ACHN (cell line): ENCODE data around the gene RANBP3L.

ENCODE experiments used
- DNase-seq: peaks from one replicate; pipeline ENCODE4 v3.0.0-alpha.2; 2015
- in situ Hi-C: cut with HindIII; loops from 2 replicates; pipeline ENCODE4 v1.10.0; 2017; ENCODE audit warnings: low sequenced_read_pairs, low pct_ligation_motif_present, low pct_unique_long_range_greater_than_20kb

RANBP3L gene

GRCh38 chr5:36252722-36253365 lies 48.9 kb downstream of the RANBP3L start:
- in situ Hi-C loops = no loop called here
- DNase-seq = no peak

- DNase-seq = no peak
These were observed 50.5 kb downstream of the RANBP3L start for GRCh38 chr5:36251218-36251617.

GRCh38 chr5:36250427-36250826 lies 51.3 kb downstream of the RANBP3L start:
- DNase-seq = no peak
- in situ Hi-C loops = no loop called here

More at GRCh38 chr5:36251218-36251617, 50.5 kb downstream of the RANBP3L start:
- in situ Hi-C loops = no loop called here

GRCh38 chr5:36246036-36246800 lies 55.5 kb downstream of the RANBP3L start:
- no peak for DNase-seq
- in situ Hi-C loops = no loop called here

- no peak for DNase-seq
- in situ Hi-C loops = no loop called here
These were observed 57.6 kb downstream of the RANBP3L start for GRCh38 chr5:36244076-36244475.

- in situ Hi-C loops = no loop called here
These were observed 58.0 kb downstream of the RANBP3L start for GRCh38 chr5:36243653-36244052.

GRCh38 chr5:36242534-36243485 lies 58.9 kb downstream of the RANBP3L start:
- DNase-seq = no peak
- in situ Hi-C loops = no loop called here

More at GRCh38 chr5:36243653-36244052, 58.0 kb downstream of the RANBP3L start:
- DNase-seq = no peak

GRCh38 chr5:36241631-36242533 lies 59.8 kb downstream of the RANBP3L start, which contains the start of gene NADK2:
Gene NADK2 (minus strand): TSS chr5:36241925. CDS start chr5:36241798, 127 bp downstream.
- peak; percentile 94 for DNase-seq
- in situ Hi-C loops = no loop called here

- in situ Hi-C loops = no loop called here
- peak; percentile 64 for DNase-seq
These were observed 60.7 kb downstream of the RANBP3L start for GRCh38 chr5:36240779-36241630.

- in situ Hi-C loops = no loop called here
- DNase-seq = no peak
These were observed 62.1 kb downstream of the RANBP3L start for GRCh38 chr5:36239370-36240293.

- DNase-seq = no peak
- in situ Hi-C loops = no loop called here
These were observed 63.0 kb downstream of the RANBP3L start for GRCh38 chr5:36238502-36239295.

- in situ Hi-C loops = no loop called here
- DNase-seq = no peak
These were observed 64.0 kb downstream of the RANBP3L start for GRCh38 chr5:36237751-36238150.

GRCh38 chr5:36236801-36237200 lies 64.9 kb downstream of the RANBP3L start:
- in situ Hi-C loops = no loop called here
- DNase-seq = no peak

GRCh38 chr5:36232533-36232932 lies 69.2 kb downstream of the RANBP3L start:
- DNase-seq = no peak
- in situ Hi-C loops = no loop called here

GRCh38 chr5:36230151-36230790 lies 71.4 kb downstream of the RANBP3L start:
- in situ Hi-C loops = no loop called here

More at GRCh38 chr5:36230151-36230790, 71.4 kb downstream of the RANBP3L start:
- no peak for DNase-seq
